MM.1S (cell line): ENCODE measurements around the gene YPEL3.
"Not testable (repeated sequence)": the region's sequence is repeated elsewhere in the genome, so short reads cannot be mapped to it uniquely, and the experiment has no call there.

Source experiments
- DNase-seq: peaks from one replicate; pipeline ENCODE4 v3.0.0-alpha.2; 2015
- H2AFZ ChIP-seq: fragments of 300-600 bp; sonication (generic); 2 replicates; pipeline ENCODE4 v1.6.0; 2016; ENCODE audit warnings: antibody characterized with exemption, low read length
- H3F3A ChIP-seq: fragments of 300-600 bp; sonication (generic); 2 replicates; pipeline ENCODE4 v1.6.1; 2016; ENCODE audit warnings: mild to moderate bottlenecking, antibody characterized with exemption, low read length, moderate library complexity, mixed read lengths; ENCODE audit not compliant: insufficient read depth
- H3K27ac ChIP-seq: fragments of 300-600 bp; sonication (generic); 2 replicates; pipeline ENCODE4 v1.5.1; 2016; ENCODE audit warnings: mild to moderate bottlenecking, low read length
- H3K27me3 ChIP-seq: fragments of 300-600 bp; sonication (generic); replicated peaks from 2 replicates; pipeline ENCODE4 v1.6.0; 2016; ENCODE audit warnings: low read length; ENCODE audit not compliant: insufficient read depth
- H3K36me3 ChIP-seq: fragments of 300-600 bp; sonication (generic); replicated peaks from 2 replicates; pipeline ENCODE4 v1.6.1; 2016; ENCODE audit warnings: mild to moderate bottlenecking, low read length, mixed read lengths; ENCODE audit not compliant: insufficient read depth
- H3K4me1 ChIP-seq: fragments of 300-600 bp; sonication (generic); 2 replicates; pipeline ENCODE4 v1.6.1; 2016; ENCODE audit warnings: low read length, mixed read lengths
- H3K4me2 ChIP-seq: fragments of 300-600 bp; sonication (generic); 2 replicates; pipeline ENCODE4 v1.6.0; 2016; ENCODE audit warnings: low read depth, low read length
- H3K4me3 ChIP-seq: fragments of 300-600 bp; sonication (generic); 2 replicates; pipeline ENCODE4 v1.5.1; 2016; ENCODE audit warnings: low read length, mixed read lengths
- H3K79me2 ChIP-seq: fragments of 300-600 bp; sonication (generic); 2 replicates; pipeline ENCODE4 v1.6.1; 2016; ENCODE audit warnings: mixed run types, low read length, mixed read lengths
- H3K9ac ChIP-seq: fragments of 300-600 bp; sonication (generic); 2 replicates; pipeline ENCODE4 v1.6.1; 2016; ENCODE audit warnings: low read length, mixed read lengths
- H3K9me2 ChIP-seq: fragments of 300-600 bp; sonication (generic); replicated peaks from 2 replicates; pipeline ENCODE4 v1.6.1; 2016; ENCODE audit warnings: mild to moderate bottlenecking, low read length, mixed read lengths; ENCODE audit not compliant: insufficient read depth
- H3K9me3 ChIP-seq: fragments of 300-600 bp; sonication (generic); replicated peaks from 2 replicates; pipeline ENCODE4 v1.6.1; 2016; ENCODE audit warnings: mild to moderate bottlenecking, low read length, mixed read lengths; ENCODE audit not compliant: insufficient read depth
- H4K20me1 ChIP-seq: fragments of 300-600 bp; sonication (generic); 2 replicates; pipeline ENCODE4 v1.6.1; 2016; ENCODE audit warnings: mild to moderate bottlenecking, low read length, moderate library complexity, mixed read lengths; ENCODE audit not compliant: insufficient read depth
- CTCF ChIP-seq: fragments of 300-600 bp; sonication (generic); IDR thresholded peaks from 2 replicates; pipeline ENCODE4 v1.5.1; 2016; ENCODE audit warnings: antibody characterized with exemption, low read length, mixed read lengths
- EZH2 ChIP-seq: fragments of 300-600 bp; sonication (generic); optimal IDR thresholded peaks from 2 replicates; pipeline ENCODE3; 2017; ENCODE audit warnings: low read depth, mild to moderate bottlenecking, antibody characterized with exemption, low read length, mixed read lengths
- EZH2phosphoT487 ChIP-seq: fragments of 300-600 bp; sonication (generic); IDR thresholded peaks from 2 replicates; pipeline ENCODE4 v1.6.1; 2018; ENCODE audit warnings: antibody characterized with exemption, low read length

The YPEL3 gene

DNA sequence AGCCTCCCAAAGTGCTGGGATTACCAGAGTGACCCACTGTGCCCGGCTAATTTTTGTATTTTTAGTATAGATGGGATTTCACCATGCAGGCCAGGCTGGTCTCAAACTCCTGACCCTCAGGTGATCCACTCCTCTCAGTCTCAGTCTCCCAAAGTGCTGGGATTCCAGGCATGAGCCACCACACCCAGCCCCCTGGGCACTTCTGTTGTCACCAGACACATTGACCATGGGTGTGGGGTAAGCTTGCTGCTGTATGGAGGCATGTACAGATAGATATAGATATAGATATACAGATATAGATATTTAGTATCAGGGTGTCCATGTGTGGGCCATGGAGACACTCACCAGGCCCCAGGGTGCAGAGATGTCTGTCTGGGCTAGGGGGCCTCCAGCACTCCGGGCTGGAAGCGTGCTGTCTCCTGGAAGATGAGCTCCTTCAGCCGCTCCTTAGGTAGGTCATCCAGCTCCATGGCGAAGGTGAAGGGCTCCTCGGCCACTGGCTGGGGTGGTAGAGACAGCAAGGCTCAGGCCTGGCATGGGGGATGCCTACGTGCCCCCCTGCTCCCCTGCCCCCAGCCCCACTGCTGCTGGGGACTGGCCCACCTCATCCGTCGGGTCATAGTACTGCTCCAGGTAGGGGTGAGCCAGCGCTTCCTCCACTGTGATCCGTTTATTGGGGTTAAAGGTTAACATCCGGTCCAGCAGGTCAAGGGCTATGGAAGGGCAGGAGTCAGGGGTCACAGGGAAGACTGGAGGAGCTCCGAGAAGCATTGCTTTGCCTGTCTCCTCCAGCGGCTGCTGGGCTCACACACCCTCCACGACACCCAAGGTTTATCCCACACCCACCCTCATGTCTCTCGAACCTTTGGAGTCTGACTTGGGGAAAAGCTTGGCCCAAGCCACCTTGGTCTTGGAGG is 20.5 kb upstream of the YPEL3 start:
- peaks cover 17% of the 10 kb centered on the region for H3K4me1 ChIP-seq
- peaks cover 4% of the 10 kb centered on the region; the same call in 1 of the 2 replicates for H3K79me2 ChIP-seq
- H3K9ac ChIP-seq, result no peak overlapping the region
- H3F3A ChIP-seq, result peaks cover 15% of the 10 kb centered on the region
- no peak overlapping the region for H3K4me3 ChIP-seq
- TF ChIP-seq CTCF, result no peak
- H3K4me2 ChIP-seq, result no peak overlapping the region
- H2AFZ ChIP-seq, result no peak overlapping the region
- H3K27ac ChIP-seq, result peak overlapping the region; percentile 65; the same call in 1 of the 2 replicates
- no peaks in the 10 kb centered on the region for H3K9me3 ChIP-seq
- H3K27me3 ChIP-seq, result no peaks in the 10 kb centered on the region
- no peak for DNase-seq
- no peaks in the 10 kb centered on the region for H3K36me3 ChIP-seq
- H3K9me2 ChIP-seq, result no peaks in the 10 kb centered on the region
- no peaks in the 10 kb centered on the region for H4K20me1 ChIP-seq

DNA sequence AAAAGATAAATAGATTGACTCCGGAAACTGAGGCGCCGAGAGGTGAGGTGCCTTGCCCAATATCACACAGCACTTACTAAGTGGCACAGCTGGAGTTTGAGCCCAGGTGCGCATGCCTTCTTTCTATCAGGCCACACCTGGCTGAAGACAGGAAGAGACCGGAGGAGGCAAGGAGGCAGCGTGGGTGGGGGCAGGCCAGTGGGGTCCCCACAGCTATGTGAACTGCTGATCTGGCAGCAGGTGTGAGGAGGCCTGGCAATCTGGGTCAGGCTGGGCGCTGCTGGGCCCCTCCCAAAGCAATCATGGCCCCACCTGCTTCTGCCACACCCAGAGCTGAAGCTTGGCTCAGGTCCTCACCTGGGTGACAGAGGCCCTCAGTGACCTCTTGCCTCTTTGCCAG is 19.2 kb upstream of the YPEL3 start:
- H3K9me3 ChIP-seq, result no peaks in the 10 kb centered on the region
- H3K9me2 ChIP-seq, result no peaks in the 10 kb centered on the region
- H3K27me3 ChIP-seq, result no peaks in the 10 kb centered on the region
- H3K27ac ChIP-seq, result peak overlapping the region; percentile 65; the same call in 1 of the 2 replicates
- H3K4me2 ChIP-seq, result peak overlapping the region; percentile 45; the same call in 1 of the 2 replicates
- H4K20me1 ChIP-seq, result no peaks in the 10 kb centered on the region
- no peak overlapping the region for H2AFZ ChIP-seq
- no peaks in the 10 kb centered on the region for H3K79me2 ChIP-seq
- H3F3A ChIP-seq, result peaks cover 15% of the 10 kb centered on the region
- H3K9ac ChIP-seq, result peak overlapping the region; percentile 6; the same call in 1 of the 2 replicates
- no peaks in the 10 kb centered on the region for H3K36me3 ChIP-seq
- H3K4me3 ChIP-seq, result no peak overlapping the region
- H3K4me1 ChIP-seq, result peaks cover 17% of the 10 kb centered on the region
- peak; percentile 97 for DNase-seq
- no peak for TF ChIP-seq CTCF
- TF ChIP-seq EZH2phosphoT487, result no peak
- TF ChIP-seq EZH2, result no peak

DNA sequence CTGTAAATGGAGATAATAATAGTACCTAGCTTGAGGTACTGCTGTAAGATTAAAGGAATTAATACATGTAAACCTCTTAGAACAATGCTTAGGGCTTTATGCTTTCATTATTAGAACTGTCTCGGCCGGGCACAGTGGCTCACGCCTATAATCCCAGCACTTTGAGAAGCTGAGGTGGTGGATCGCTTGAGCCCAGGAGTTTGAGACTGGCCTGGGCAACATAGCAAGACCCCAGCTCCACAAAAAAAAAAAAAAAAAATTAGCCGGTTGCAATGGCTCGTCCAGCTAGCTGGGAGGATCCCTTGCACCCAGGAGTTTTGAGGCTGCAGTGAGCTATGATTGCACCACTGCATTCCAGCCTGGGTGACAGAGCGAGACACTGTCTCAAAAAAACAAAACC is 18.8 kb upstream of the YPEL3 start:
- H3K27ac ChIP-seq, result peak overlapping the region; percentile 65; the same call in 1 of the 2 replicates
- H3F3A ChIP-seq, result peaks cover 15% of the 10 kb centered on the region
- not testable (repeated sequence) for H3K79me2 ChIP-seq, H3K36me3 ChIP-seq, H3K9me3 ChIP-seq, DNase-seq, H3K27me3 ChIP-seq, H2AFZ ChIP-seq, H4K20me1 ChIP-seq, H3K9me2 ChIP-seq
- H3K4me2 ChIP-seq, result peak overlapping the region; percentile 45; the same call in 1 of the 2 replicates
- 0 out of 2 replicates have a peak overlapping the region, but pooled peaks have one; percentile 6 for H3K4me3 ChIP-seq
- peaks cover 17% of the 10 kb centered on the region for H3K4me1 ChIP-seq
- peak overlapping the region; percentile 35; the same call in 1 of the 2 replicates for H3K9ac ChIP-seq

DNA sequence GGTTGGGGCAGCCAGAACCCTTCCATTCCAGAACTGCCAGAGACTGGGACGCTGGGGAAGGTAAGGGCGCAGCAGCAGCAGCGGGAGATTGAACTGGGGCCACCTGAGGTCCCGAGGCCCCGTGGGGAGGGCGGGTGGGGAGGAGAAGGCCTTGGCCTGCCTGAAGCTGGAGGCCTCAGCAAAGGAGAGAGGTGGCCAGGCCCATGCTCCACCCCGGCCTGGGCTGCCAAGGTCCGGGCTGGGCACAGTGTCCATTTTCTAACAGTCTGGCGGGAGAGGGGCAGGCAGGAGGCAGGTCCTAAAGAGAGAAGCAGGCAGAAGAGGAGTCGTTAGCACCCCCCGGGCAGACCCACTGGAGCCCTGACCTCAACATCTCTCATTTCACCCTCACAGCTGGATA is 18.4 kb upstream of the YPEL3 start:
- H3K27ac ChIP-seq, result peak overlapping the region; percentile 65; the same call in 1 of the 2 replicates

More for the DNA sequence above, 18.4 kb upstream of the YPEL3 start:
- 0 out of 2 replicates have a peak overlapping the region, but pooled peaks have one; percentile 6 for H3K4me3 ChIP-seq
- no peak overlapping the region for H2AFZ ChIP-seq
- no peaks in the 10 kb centered on the region for H3K9me2 ChIP-seq
- no peaks in the 10 kb centered on the region for H3K9me3 ChIP-seq
- no peaks in the 10 kb centered on the region for H4K20me1 ChIP-seq
- H3K27me3 ChIP-seq, result no peaks in the 10 kb centered on the region
- H3K79me2 ChIP-seq, result no peaks in the 10 kb centered on the region
- peaks cover 17% of the 10 kb centered on the region for H3K4me1 ChIP-seq
- TF ChIP-seq CTCF (no peak), EZH2phosphoT487 (no peak), EZH2 (no peak)
- peak overlapping the region; percentile 35; the same call in 1 of the 2 replicates for H3K9ac ChIP-seq
- no peak for DNase-seq
- H3F3A ChIP-seq, result peaks cover 15% of the 10 kb centered on the region
- peak overlapping the region; percentile 45; the same call in 1 of the 2 replicates for H3K4me2 ChIP-seq
- no peaks in the 10 kb centered on the region for H3K36me3 ChIP-seq
